Epithelial cell of esophagus (primary cell): ENCODE measurements around the gene HTR3D.

Experiments
- DNase-seq: peaks from one replicate; pipeline ENCODE4 v3.0.0; 2010; ENCODE audit warnings: low read depth
- H3K4me3 ChIP-seq: 2 replicates; pipeline ENCODE4 v1.5.1; 2011; ENCODE audit warnings: mild to moderate bottlenecking, low read length, control low read depth
- TF ChIP-seq, protein P1 (sequence below): IDR thresholded peaks from 2 replicates; pipeline ENCODE4 v1.5.1; 2011; ENCODE audit warnings: low read depth, mild to moderate bottlenecking, low read length, control low read depth, inconsistent platforms; ENCODE audit not compliant: insufficient read depth; ENCODE audit errors: missing control alignments

HTR3D gene

GRCh38 chr3:184031187-184031792, at the start of gene HTR3D:
TSS of gene HTR3D (plus strand) at chr3:184031742. CDS start at chr3:184031742, 0 bp downstream.
- TF ChIP-seq, protein P1, sequence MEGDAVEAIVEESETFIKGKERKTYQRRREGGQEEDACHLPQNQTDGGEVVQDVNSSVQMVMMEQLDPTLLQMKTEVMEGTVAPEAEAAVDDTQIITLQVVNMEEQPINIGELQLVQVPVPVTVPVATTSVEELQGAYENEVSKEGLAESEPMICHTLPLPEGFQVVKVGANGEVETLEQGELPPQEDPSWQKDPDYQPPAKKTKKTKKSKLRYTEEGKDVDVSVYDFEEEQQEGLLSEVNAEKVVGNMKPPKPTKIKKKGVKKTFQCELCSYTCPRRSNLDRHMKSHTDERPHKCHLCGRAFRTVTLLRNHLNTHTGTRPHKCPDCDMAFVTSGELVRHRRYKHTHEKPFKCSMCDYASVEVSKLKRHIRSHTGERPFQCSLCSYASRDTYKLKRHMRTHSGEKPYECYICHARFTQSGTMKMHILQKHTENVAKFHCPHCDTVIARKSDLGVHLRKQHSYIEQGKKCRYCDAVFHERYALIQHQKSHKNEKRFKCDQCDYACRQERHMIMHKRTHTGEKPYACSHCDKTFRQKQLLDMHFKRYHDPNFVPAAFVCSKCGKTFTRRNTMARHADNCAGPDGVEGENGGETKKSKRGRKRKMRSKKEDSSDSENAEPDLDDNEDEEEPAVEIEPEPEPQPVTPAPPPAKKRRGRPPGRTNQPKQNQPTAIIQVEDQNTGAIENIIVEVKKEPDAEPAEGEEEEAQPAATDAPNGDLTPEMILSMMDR: no peak
- DNase-seq: peak; percentile 31
- no peak within 1 kb of the TSS for H3K4me3 ChIP-seq

- TF ChIP-seq, protein P1: no peak
- DNase-seq: no peak
- no peak overlapping the region for H3K4me3 ChIP-seq
These were observed 49.4 kb upstream of the HTR3D start for GRCh38 chr3:183981990-183982644.

DNA sequence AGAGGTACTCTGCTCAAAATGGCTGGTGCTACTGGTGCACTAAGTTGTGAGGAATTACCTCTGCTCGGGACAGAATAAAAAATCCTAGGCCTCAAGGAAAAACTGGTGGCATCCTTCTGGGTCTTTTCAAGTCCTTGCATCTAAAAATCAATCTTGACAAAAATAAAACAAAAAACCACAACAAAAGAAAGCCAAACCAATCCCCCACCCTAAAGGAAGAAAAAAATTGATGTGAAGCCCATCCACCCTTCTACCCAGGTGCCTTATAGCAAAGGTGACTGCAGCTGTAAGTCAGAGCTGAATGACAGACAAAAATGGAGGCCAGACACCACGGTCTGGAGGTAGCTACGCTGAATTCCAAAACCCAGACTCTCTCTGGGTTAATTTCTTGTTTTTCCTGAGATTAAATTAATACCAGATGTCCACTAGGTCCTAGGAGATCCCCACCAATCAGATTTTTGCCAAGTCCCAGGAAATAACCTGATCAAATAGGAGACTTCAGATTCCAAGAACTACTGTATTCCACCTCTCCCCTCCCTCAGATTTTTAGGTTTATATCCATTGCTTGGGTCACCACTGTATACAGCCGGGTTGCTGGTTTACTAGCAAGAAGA, 47.3 kb upstream of the HTR3D start:
- TF ChIP-seq, protein P1: no peak
- H3K4me3 ChIP-seq: no peak overlapping the region
- DNase-seq: no peak

- TF ChIP-seq, protein P1: no peak
- DNase-seq: no peak
These were observed 46.5 kb upstream of the HTR3D start for GRCh38 chr3:183984749-183985729.

DNA sequence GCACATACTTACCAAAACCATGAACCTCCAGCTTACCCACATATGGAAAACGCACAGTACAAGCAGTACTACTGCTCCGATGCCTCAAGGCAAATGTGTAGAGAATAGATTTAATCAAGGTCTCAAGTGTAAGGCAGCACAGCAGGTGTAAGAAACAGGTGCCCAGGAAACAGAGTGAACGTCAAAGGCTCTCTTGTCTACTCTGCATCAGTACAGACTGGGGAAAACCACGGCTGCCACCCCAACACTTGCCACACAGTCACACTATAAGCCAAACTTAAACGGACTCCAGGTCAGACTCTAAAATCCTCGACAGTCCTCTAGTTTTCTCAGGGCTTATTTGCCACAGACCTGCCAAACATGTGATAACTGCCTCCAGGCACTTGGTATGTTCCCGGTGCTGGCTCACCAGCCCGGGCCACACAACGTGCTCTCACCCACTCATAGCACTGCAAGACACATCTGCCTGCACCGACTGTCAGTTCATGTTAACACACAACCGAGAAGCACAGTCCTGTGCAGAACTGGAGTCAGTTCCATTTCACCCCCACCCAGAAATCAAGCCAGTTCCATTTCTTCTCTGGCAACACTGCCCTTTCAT, 44.4 kb upstream of the HTR3D start:
- H3K4me3 ChIP-seq: no peak overlapping the region
- DNase-seq: no peak
- TF ChIP-seq, protein P1: no peak

More at GRCh38 chr3:183984749-183985729, 46.5 kb upstream of the HTR3D start:
- H3K4me3 ChIP-seq: no peak overlapping the region

DNA sequence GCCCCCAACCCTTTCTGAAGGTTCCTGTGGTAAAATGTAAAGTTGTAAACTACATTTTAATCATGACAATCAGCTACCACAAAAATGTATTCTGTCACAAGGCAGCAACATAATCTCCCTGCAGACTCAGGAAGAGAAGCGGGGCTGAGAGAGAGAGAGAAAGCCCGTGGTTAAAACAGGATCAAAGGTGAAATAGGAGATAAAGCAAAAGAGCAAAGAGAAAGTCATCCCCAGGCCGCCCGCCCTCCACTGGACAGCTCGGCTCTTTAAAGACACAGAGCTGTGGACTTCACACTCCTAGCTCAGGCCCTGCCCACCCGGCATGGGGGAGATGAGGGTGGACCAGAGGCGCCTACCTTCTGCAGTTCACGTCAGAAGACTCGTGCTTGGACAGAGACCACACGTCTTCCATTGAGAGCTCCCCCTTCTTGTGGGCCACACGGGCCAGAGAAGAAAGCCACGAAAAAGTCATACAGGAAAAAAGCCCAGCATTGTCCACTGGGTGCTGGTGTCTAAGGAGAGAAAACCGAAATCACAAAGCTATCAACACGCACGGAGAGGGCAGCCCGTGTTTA, 43.2 kb upstream of the HTR3D start:
- TF ChIP-seq, protein P1: no peak
- no peak overlapping the region for H3K4me3 ChIP-seq
- DNase-seq: no peak
